ENCODE results near the gene ZPBP2.
"Not testable (repeated sequence)": the region's sequence is repeated elsewhere in the genome, so short reads cannot be mapped to it uniquely, and the experiment has no call there.

Gene ZPBP2

DNA sequence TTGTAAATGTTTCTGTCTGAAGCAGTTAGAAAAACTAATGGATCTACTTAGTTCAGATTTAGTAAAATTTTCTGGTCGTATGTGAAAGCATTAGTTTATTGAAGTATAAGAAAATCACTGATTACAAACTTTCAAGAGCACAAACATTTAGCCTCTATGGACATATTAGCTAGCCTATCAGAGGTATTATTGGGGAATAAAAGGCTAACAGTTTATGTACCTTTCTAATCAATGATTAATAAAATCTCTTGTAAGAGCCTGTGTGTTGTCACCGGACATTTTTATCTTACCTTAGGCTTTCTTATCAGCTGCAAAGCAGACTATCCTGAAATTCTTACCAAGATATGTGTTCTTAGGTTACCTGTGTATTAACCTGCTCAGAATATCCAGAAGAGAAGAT lies 21.2 kb downstream of the ZPBP2 start:
- Histone ChIP-seq H3F3A (ENCODE audit: insufficient read depth, low read length) (no peaks in the 10 kb centered on the region), H2AFZ (ENCODE audit: low read length) (no peak overlapping the region), H3K79me2 (ENCODE audit: insufficient read depth, low read length) (no peaks in the 10 kb centered on the region), H3K36me3 (ENCODE audit: insufficient read depth, low read length) (no peaks in the 10 kb centered on the region), H3K4me3 (ENCODE audit: low read depth, low read length, poor library complexity, severe bottlenecking) (no peak overlapping the region), H4K20me1 (ENCODE audit: insufficient read depth, low read length) (no peaks in the 10 kb centered on the region), H3K27ac (ENCODE audit: low read depth, low read length, poor library complexity, severe bottlenecking) (no peak overlapping the region), H3K9me3 (ENCODE audit: low read length) (no peaks in the 10 kb centered on the region), H3K4me1 (ENCODE audit: insufficient read depth, low read length, severe bottlenecking) (peaks cover 7% of the 10 kb centered on the region), H3K9me2 (ENCODE audit: low read depth, low read length) (no peaks in the 10 kb centered on the region), H3K4me2 (ENCODE audit: low read length) (no peak overlapping the region), H3K27me3 (ENCODE audit: insufficient read depth, low read length) (no peaks in the 10 kb centered on the region), H3K9ac (ENCODE audit: low read length) (no peak overlapping the region)
- TF ChIP-seq EZH2 (IDR thresholded peaks at IDR 0.05; ENCODE audit: borderline replicate concordance, low read length) = no peak

DNA sequence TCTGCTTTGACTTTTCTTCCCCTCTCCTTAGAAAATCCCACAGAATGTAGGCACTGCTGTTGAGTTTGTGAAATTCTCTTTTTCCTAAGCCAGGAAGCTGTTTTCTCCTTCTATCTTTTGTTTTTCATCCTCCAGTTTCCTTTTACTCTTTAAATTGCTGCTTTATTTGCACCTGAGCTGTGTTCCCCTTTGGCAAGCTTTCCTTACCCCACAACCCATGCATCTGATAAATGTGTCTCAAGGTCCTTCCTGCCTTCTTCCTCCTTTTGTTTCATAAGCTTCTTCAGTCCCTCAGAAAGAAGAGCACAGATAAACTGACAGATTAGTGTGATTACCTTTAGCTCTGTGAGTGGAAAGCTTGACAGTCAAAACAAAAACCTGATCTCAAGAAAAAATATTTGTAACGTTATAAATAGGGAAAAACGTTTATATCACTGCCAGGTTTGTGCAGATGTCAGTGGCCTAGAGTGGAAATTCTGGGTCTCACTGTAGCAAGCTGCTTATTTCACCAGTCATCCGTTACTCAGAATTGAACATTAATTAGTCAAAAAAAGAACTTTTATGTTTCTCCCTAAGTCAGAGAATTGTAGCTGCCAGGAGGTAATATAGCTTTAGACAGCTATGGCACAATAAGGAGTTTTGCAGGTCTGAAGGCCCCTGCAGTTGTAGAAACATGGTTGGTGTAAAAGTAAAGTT lies 26.8 kb downstream of the ZPBP2 start:
- Histone ChIP-seq H4K20me1 (ENCODE audit: insufficient read depth, low read length) (no peaks in the 10 kb centered on the region), H3K27ac (ENCODE audit: low read depth, low read length, poor library complexity, severe bottlenecking) (peak overlapping the region; percentile 97), H3K4me3 (ENCODE audit: low read depth, low read length, poor library complexity, severe bottlenecking) (peak overlapping the region; percentile 18), H3K9me2 (ENCODE audit: low read depth, low read length) (no peaks in the 10 kb centered on the region), H3K4me2 (ENCODE audit: low read length) (peak overlapping the region; percentile 53), H3K9me3 (ENCODE audit: low read length) (peaks cover 4% of the 10 kb centered on the region), H3K4me1 (ENCODE audit: insufficient read depth, low read length, severe bottlenecking) (peaks cover 32% of the 10 kb centered on the region), H3K27me3 (ENCODE audit: insufficient read depth, low read length) (no peaks in the 10 kb centered on the region), H3F3A (ENCODE audit: insufficient read depth, low read length) (no peaks in the 10 kb centered on the region; the same call in 1 of the 2 replicates), H3K9ac (ENCODE audit: low read length) (peak overlapping the region; percentile 57), H3K79me2 (ENCODE audit: insufficient read depth, low read length) (no peaks in the 10 kb centered on the region), H2AFZ (ENCODE audit: low read length) (no peak overlapping the region), H3K36me3 (ENCODE audit: insufficient read depth, low read length) (0 out of 2 replicates have a peak, but pooled peaks cover 4% of the 10 kb centered on the region)
- TF ChIP-seq EZH2 (IDR thresholded peaks at IDR 0.05; ENCODE audit: borderline replicate concordance, low read length) (no peak), CTCF (IDR thresholded peaks at IDR 0.05; ENCODE audit: low read length) (no peak)

- H3K9me2 ChIP-seq (ENCODE audit: low read depth, low read length) = no peaks in the 10 kb centered on the region
- H3K4me3 ChIP-seq (ENCODE audit: low read depth, low read length, poor library complexity, severe bottlenecking) = no peak overlapping the region
- peaks cover 32% of the 10 kb centered on the region for H3K4me1 ChIP-seq (ENCODE audit: insufficient read depth, low read length, severe bottlenecking)
- no peak overlapping the region for H3K9ac ChIP-seq (ENCODE audit: low read length)
- TF ChIP-seq EZH2 (IDR thresholded peaks at IDR 0.05; ENCODE audit: borderline replicate concordance, low read length) (no peak), CTCF (IDR thresholded peaks at IDR 0.05; ENCODE audit: low read length) (no peak)
- H3K79me2 ChIP-seq (ENCODE audit: insufficient read depth, low read length) = no peaks in the 10 kb centered on the region
- no peaks in the 10 kb centered on the region for H4K20me1 ChIP-seq (ENCODE audit: insufficient read depth, low read length)
- H3K4me2 ChIP-seq (ENCODE audit: low read length) = no peak overlapping the region
- no peaks in the 10 kb centered on the region for H3K27me3 ChIP-seq (ENCODE audit: insufficient read depth, low read length)
- H2AFZ ChIP-seq (ENCODE audit: low read length) = no peak overlapping the region
- H3K9me3 ChIP-seq (ENCODE audit: low read length) = peaks cover 4% of the 10 kb centered on the region
- H3K27ac ChIP-seq (ENCODE audit: low read depth, low read length, poor library complexity, severe bottlenecking) = no peak overlapping the region
- H3K36me3 ChIP-seq (ENCODE audit: insufficient read depth, low read length) = peaks cover 13% of the 10 kb centered on the region
- H3F3A ChIP-seq (ENCODE audit: insufficient read depth, low read length) = no peaks in the 10 kb centered on the region; the same call in 1 of the 2 replicates
Measured at GRCh38 chr17:39898088-39898487, 30.1 kb downstream of the ZPBP2 start.

DNA sequence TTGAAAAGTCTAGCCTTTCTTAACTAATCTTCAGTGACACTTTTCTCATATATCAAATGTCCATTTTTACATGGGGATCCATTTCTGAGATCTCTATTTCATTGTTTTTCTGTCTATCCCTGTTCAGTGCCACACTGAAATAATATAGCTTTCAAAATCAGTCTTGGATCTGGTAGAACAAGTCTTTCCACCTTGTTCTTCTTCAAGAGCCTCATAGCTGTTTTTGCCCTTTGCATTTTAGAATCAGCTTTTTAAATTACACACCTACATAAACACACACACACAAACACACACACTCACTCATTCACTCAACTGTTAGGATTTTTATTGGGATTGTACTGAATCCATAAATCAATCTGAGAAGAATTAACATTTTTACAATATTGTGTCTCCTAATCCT lies 31.2 kb downstream of the ZPBP2 start:
- Histone ChIP-seq H3F3A (ENCODE audit: insufficient read depth, low read length) (no peaks in the 10 kb centered on the region; the same call in 1 of the 2 replicates), H3K27ac (ENCODE audit: low read depth, low read length, poor library complexity, severe bottlenecking) (no peak overlapping the region), H3K4me3 (ENCODE audit: low read depth, low read length, poor library complexity, severe bottlenecking) (no peak overlapping the region), H3K36me3 (ENCODE audit: insufficient read depth, low read length) (peaks cover 22% of the 10 kb centered on the region), H3K79me2 (ENCODE audit: insufficient read depth, low read length) (no peaks in the 10 kb centered on the region), H3K9ac (ENCODE audit: low read length) (no peak overlapping the region), H3K9me3 (ENCODE audit: low read length) (peaks cover 4% of the 10 kb centered on the region), H2AFZ (ENCODE audit: low read length) (no peak overlapping the region), H3K4me1 (ENCODE audit: insufficient read depth, low read length, severe bottlenecking) (peaks cover 25% of the 10 kb centered on the region), H4K20me1 (ENCODE audit: insufficient read depth, low read length) (no peaks in the 10 kb centered on the region), H3K9me2 (ENCODE audit: low read depth, low read length) (no peaks in the 10 kb centered on the region), H3K27me3 (ENCODE audit: insufficient read depth, low read length) (no peaks in the 10 kb centered on the region), H3K4me2 (ENCODE audit: low read length) (no peak overlapping the region)
- no peak for TF ChIP-seq EZH2 (IDR thresholded peaks at IDR 0.05; ENCODE audit: borderline replicate concordance, low read length)
- no peak for TF ChIP-seq CTCF (IDR thresholded peaks at IDR 0.05; ENCODE audit: low read length)

GRCh38 chr17:39902027-39902426 lies 34.0 kb downstream of the ZPBP2 start:
- not testable (repeated sequence) for H3K9me2 ChIP-seq (ENCODE audit: low read depth, low read length); H3K27me3 ChIP-seq (ENCODE audit: insufficient read depth, low read length); H3K27ac ChIP-seq (ENCODE audit: low read depth, low read length, poor library complexity, severe bottlenecking); H3K4me1 ChIP-seq (ENCODE audit: insufficient read depth, low read length, severe bottlenecking); H4K20me1 ChIP-seq (ENCODE audit: insufficient read depth, low read length); H3K4me3 ChIP-seq (ENCODE audit: low read depth, low read length, poor library complexity, severe bottlenecking); H3K79me2 ChIP-seq (ENCODE audit: insufficient read depth, low read length); H3K9ac ChIP-seq (ENCODE audit: low read length); H2AFZ ChIP-seq (ENCODE audit: low read length); H3F3A ChIP-seq (ENCODE audit: insufficient read depth, low read length); H3K4me2 ChIP-seq (ENCODE audit: low read length); H3K9me3 ChIP-seq (ENCODE audit: low read length)
- H3K36me3 ChIP-seq (ENCODE audit: insufficient read depth, low read length) = peaks cover 42% of the 10 kb centered on the region

Data from OCI-LY1 (cell line).